ENCODE data around the gene DYNC1I1.

DYNC1I1 gene

DNA sequence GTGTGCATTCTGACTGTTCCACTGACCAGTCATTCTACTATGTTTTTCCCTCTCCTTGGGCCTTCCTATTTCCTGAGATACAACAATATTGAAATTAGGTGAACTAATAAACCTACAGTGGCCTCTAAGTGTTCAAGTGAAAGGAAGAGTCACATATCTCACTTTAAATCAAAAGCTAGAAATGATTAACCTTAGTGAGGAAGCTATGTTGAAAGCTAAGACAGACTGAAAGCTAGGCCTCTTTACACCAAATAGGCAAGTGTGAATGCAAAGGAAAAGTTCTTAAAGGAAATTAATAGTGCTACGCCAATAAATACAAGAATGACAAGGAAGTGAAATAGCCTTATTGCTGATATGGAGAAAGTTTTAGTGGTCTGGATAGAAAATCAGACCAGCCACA, 5.7 kb upstream of the DYNC1I1 start:
- Histone ChIP-seq H3K9ac (ENCODE audit: low read depth, low read length, poor library complexity, severe bottlenecking) (no peak overlapping the region), H3K27me3 (ENCODE audit: insufficient read depth, low read length, poor library complexity, severe bottlenecking) (no peaks in the 10 kb centered on the region), H2AFZ (ENCODE audit: low read length) (no peak overlapping the region), H3K9me2 (replicated peaks; ENCODE audit: low read depth, low read length) (no peaks in the 10 kb centered on the region), H3K36me3 (ENCODE audit: insufficient read depth, low read length) (no peaks in the 10 kb centered on the region), H3K4me3 (ENCODE audit: low read length, poor library complexity, severe bottlenecking) (no peak overlapping the region), H3K9me3 (ENCODE audit: insufficient read depth, low read depth, low read length) (no peaks in the 10 kb centered on the region), H3K79me2 (ENCODE audit: insufficient read depth, low read length) (no peaks in the 10 kb centered on the region), H4K20me1 (ENCODE audit: insufficient read depth, low read length, poor library complexity, severe bottlenecking) (no peaks in the 10 kb centered on the region), H3F3A (ENCODE audit: low read depth) (no peaks in the 10 kb centered on the region), H3K4me2 (ENCODE audit: low read depth, low read length, poor library complexity, severe bottlenecking) (no peak overlapping the region), H3K4me1 (ENCODE audit: insufficient read depth, low read length, poor library complexity, severe bottlenecking) (no peaks in the 10 kb centered on the region)
- TF ChIP-seq, protein P1, sequence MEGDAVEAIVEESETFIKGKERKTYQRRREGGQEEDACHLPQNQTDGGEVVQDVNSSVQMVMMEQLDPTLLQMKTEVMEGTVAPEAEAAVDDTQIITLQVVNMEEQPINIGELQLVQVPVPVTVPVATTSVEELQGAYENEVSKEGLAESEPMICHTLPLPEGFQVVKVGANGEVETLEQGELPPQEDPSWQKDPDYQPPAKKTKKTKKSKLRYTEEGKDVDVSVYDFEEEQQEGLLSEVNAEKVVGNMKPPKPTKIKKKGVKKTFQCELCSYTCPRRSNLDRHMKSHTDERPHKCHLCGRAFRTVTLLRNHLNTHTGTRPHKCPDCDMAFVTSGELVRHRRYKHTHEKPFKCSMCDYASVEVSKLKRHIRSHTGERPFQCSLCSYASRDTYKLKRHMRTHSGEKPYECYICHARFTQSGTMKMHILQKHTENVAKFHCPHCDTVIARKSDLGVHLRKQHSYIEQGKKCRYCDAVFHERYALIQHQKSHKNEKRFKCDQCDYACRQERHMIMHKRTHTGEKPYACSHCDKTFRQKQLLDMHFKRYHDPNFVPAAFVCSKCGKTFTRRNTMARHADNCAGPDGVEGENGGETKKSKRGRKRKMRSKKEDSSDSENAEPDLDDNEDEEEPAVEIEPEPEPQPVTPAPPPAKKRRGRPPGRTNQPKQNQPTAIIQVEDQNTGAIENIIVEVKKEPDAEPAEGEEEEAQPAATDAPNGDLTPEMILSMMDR (conservative IDR thresholded peaks at IDR 0.05; ENCODE audit: low read length) = no peak
- no peak for TF ChIP-seq EZH2phosphoT487 (IDR thresholded peaks at IDR 0.05; ENCODE audit: borderline replicate concordance)

DNA sequence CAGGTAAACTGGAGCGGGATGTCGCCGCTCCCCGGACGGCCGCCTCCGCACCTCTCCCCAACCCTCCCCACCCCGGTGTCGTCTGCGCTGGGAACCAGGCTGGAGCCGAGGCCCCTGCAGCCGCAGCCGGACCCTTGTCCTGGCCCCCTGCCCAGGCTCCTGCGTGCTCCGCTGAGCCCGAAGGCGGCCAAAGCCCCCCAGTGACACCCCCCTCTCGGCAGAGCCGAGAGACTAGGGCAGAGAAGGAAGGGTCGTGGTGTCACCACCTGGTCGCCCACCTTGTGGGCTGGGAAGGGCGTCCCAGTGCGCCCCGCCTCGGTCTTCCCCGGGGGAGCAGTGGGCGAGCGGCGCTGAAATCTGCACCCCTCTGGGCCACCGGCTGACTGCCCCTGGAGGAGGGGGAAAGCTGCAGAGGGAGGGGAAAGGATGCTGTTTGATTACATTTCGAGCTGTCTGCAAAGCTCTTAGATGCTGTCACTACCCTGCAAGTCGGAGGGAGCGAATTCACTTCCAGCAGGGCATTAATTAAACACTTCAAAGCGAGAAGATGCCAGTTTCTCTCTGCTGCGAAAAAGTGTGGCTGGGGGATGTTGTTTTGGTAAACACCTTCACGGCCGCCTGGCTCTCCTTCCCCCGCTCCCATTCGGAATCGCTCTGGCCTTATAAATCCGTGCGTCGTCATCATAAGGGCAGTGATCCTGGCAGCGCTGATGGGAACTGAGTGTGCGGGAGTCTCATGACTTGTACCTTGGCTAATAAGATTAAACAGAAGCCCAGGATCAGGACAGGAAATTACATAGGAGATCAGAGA, 622 bp downstream of the DYNC1I1 start:
- Histone ChIP-seq H3K4me3 (ENCODE audit: low read length, poor library complexity, severe bottlenecking) (no peak overlapping the region), H3K4me2 (ENCODE audit: low read depth, low read length, poor library complexity, severe bottlenecking) (no peak overlapping the region), H3K9me2 (replicated peaks; ENCODE audit: low read depth, low read length) (no peaks in the 10 kb centered on the region), H3K36me3 (ENCODE audit: insufficient read depth, low read length) (no peaks in the 10 kb centered on the region), H3K9ac (ENCODE audit: low read depth, low read length, poor library complexity, severe bottlenecking) (no peak overlapping the region), H2AFZ (ENCODE audit: low read length) (no peak overlapping the region; the same call in 1 of the 2 replicates), H3K79me2 (ENCODE audit: insufficient read depth, low read length) (no peaks in the 10 kb centered on the region), H3K27me3 (ENCODE audit: insufficient read depth, low read length, poor library complexity, severe bottlenecking) (no peaks in the 10 kb centered on the region), H3K9me3 (ENCODE audit: insufficient read depth, low read depth, low read length) (no peaks in the 10 kb centered on the region), H3F3A (ENCODE audit: low read depth) (no peaks in the 10 kb centered on the region), H4K20me1 (ENCODE audit: insufficient read depth, low read length, poor library complexity, severe bottlenecking) (no peaks in the 10 kb centered on the region), H3K4me1 (ENCODE audit: insufficient read depth, low read length, poor library complexity, severe bottlenecking) (no peaks in the 10 kb centered on the region)
- TF ChIP-seq EZH2phosphoT487 (IDR thresholded peaks at IDR 0.05; ENCODE audit: borderline replicate concordance) = no peak
- TF ChIP-seq, protein P1 (conservative IDR thresholded peaks at IDR 0.05; ENCODE audit: low read length) = no peak

DNA sequence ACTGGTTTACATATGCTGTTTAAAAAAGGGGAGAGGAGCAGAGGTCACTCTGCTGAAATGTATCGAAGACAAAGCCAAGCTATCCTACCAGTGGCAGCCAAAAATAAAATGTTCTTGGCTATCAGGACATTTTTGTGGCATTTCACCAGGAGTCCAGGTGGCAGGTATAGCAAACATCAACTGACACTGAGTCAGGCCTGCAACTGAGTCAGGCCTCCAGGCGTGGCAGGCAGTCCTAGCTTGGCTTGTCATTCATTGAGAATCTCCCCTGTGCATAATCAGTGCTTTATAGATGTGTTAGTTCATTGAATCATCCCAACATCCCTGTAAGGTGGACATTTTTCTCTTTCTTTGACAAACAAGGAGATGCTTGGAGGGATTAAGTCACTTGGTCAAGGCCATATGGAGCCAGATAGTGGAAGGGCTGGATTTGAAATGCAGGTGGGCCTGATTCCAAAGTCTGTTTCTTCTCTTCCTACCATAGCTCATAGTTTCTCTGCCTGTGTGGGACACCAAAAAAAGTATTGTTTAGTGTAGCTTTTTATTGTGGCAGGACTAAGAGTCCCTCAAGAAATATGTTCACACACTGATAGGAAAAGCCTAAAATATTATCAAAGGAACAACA, 4.3 kb downstream of the DYNC1I1 start:
- no peaks in the 10 kb centered on the region for H3K9me2 ChIP-seq (replicated peaks; ENCODE audit: low read depth, low read length)
- TF ChIP-seq, protein P1 (conservative IDR thresholded peaks at IDR 0.05; ENCODE audit: low read length) = no peak
- TF ChIP-seq EZH2phosphoT487 (IDR thresholded peaks at IDR 0.05; ENCODE audit: borderline replicate concordance) = no peak
- no peak overlapping the region for H3K4me2 ChIP-seq (ENCODE audit: low read depth, low read length, poor library complexity, severe bottlenecking)
- H2AFZ ChIP-seq (ENCODE audit: low read length) = no peak overlapping the region
- no peak overlapping the region for H3K9ac ChIP-seq (ENCODE audit: low read depth, low read length, poor library complexity, severe bottlenecking)
- no peak overlapping the region for H3K4me3 ChIP-seq (ENCODE audit: low read length, poor library complexity, severe bottlenecking)
- H4K20me1 ChIP-seq (ENCODE audit: insufficient read depth, low read length, poor library complexity, severe bottlenecking) = no peaks in the 10 kb centered on the region
- no peaks in the 10 kb centered on the region for H3K9me3 ChIP-seq (ENCODE audit: insufficient read depth, low read depth, low read length)
- no peaks in the 10 kb centered on the region for H3K79me2 ChIP-seq (ENCODE audit: insufficient read depth, low read length)
- H3F3A ChIP-seq (ENCODE audit: low read depth) = no peaks in the 10 kb centered on the region
- no peaks in the 10 kb centered on the region for H3K4me1 ChIP-seq (ENCODE audit: insufficient read depth, low read length, poor library complexity, severe bottlenecking)
- H3K36me3 ChIP-seq (ENCODE audit: insufficient read depth, low read length) = no peaks in the 10 kb centered on the region
- H3K27me3 ChIP-seq (ENCODE audit: insufficient read depth, low read length, poor library complexity, severe bottlenecking) = no peaks in the 10 kb centered on the region

Data from Loucy (cell line).